Peyer's patch (tissue), 4 donors: ENCODE data around the gene COL27A1. TPM values are rescaled to one million over a fixed set of nuclear protein-coding genes. Genes with fewer than 3 reads are reported as not detected.

Experiments
- DNase-seq, 3 donors: peaks; one replicate each; pipeline ENCODE4 v3.0.0-alpha.2; 2017 to 2019
- H3K27ac ChIP-seq, 4 donors: fragments of 200-600 bp; sonication (generic); one replicate each; pipeline ENCODE4 v1.5.1; 2016 to 2019
- H3K27me3 ChIP-seq, 2 donors: fragments of 200-600 bp; sonication (generic); one replicate each; pipeline ENCODE4 v1.5.1; 2019
- H3K36me3 ChIP-seq, 3 donors: fragments of 200-600 bp; sonication (generic); one replicate each; pipeline ENCODE4 v1.5.1; 2016 to 2019
- H3K4me1 ChIP-seq, 4 donors: fragments of 200-600 bp; sonication (generic); one replicate each; pipeline ENCODE4 v1.5.1; 2016 to 2019
- H3K4me3 ChIP-seq, 4 donors: fragments of 200-600 bp; sonication (generic); 1 replicate in 3 of 4; 2 replicates in 1 of 4; pipeline ENCODE4 v1.5.1; 2016 to 2019; ENCODE audit warnings: mild to moderate bottlenecking in 1 of 4
- H3K9me3 ChIP-seq, 4 donors: fragments of 200-600 bp; sonication (generic); one replicate each; pipeline ENCODE4 v1.5.1; 2016 to 2019; ENCODE audit warnings: mild to moderate bottlenecking in 1 of 4
- CTCF ChIP-seq, 6 experiments: fragments of 450-650 bp in 4 of 6; fragments of 200-600 bp in 2 of 6; sonication (generic) in 1 of 6; IDR thresholded peaks; one replicate each; pipeline ENCODE4 v1.5.1; 2017 to 2019; ENCODE audit warnings: antibody characterized with exemption in 6 of 6, mild to moderate bottlenecking in 3 of 6, moderate library complexity in 1 of 6
- POLR2A ChIP-seq, 2 donors: fragments of 450-650 bp; IDR thresholded peaks; one replicate each; pipeline ENCODE4 v1.5.1; 2017; ENCODE audit warnings: antibody characterized with exemption in 2 of 2, mild to moderate bottlenecking in 2 of 2, moderate library complexity in 2 of 2
- total RNA-seq, 4 donors: library from RNA; depleted of rRNA; stranded (reverse); fragments of >200 nt; gene quantifications; one replicate each; pipeline ENCODE4 v1.1.0, GENCODE V29; 2016

Gene COL27A1
- total RNA-seq, 4 donors from 2014 or later = 5.8 to 23.1 (median 7.2) TPM

- no peak for TF ChIP-seq POLR2A (IDR thresholded peaks at IDR 0.05)
- peak in 4 of 6 experiments; percentile 27 to 54 (median 40) for TF ChIP-seq CTCF (IDR thresholded peaks at IDR 0.05)
- H3K4me1 ChIP-seq = no peaks in the 10 kb centered on the region
- H3K27ac ChIP-seq = no peak overlapping the region
- H3K36me3 ChIP-seq = no peaks in the 10 kb centered on the region
- peak in 1 of 3 donors; percentile 72 for DNase-seq
- H3K27me3 ChIP-seq = no peaks in the 10 kb centered on the region
- no peak overlapping the region for H3K4me3 ChIP-seq
- H3K9me3 ChIP-seq = no peaks in the 10 kb centered on the region
Measured at GRCh38 chr9:114271556-114272510, 116.5 kb downstream of the COL27A1 start.

GRCh38 chr9:114272739-114273431 is 117.5 kb downstream of the COL27A1 start:
- no peak overlapping the region for H3K4me3 ChIP-seq
- peak in 1 of 3 donors; percentile 15 for DNase-seq
- no peaks in the 10 kb centered on the region for H3K27me3 ChIP-seq
- TF ChIP-seq CTCF (IDR thresholded peaks at IDR 0.05) (no peak), POLR2A (IDR thresholded peaks at IDR 0.05) (no peak)
- H3K36me3 ChIP-seq = no peaks in the 10 kb centered on the region
- no peaks in the 10 kb centered on the region for H3K4me1 ChIP-seq
- H3K27ac ChIP-seq = no peak overlapping the region
- no peaks in the 10 kb centered on the region for H3K9me3 ChIP-seq

GRCh38 chr9:114273461-114273881 is 118.1 kb downstream of the COL27A1 start:
- no peaks in the 10 kb centered on the region for H3K27me3 ChIP-seq
- H3K4me3 ChIP-seq = no peak overlapping the region
- no peaks in the 10 kb centered on the region for H3K9me3 ChIP-seq
- H3K36me3 ChIP-seq = no peaks in the 10 kb centered on the region
- H3K27ac ChIP-seq = no peak overlapping the region
- TF ChIP-seq CTCF (IDR thresholded peaks at IDR 0.05) = no peak
- no peak for TF ChIP-seq POLR2A (IDR thresholded peaks at IDR 0.05)
- no peaks in the 10 kb centered on the region for H3K4me1 ChIP-seq
- DNase-seq = peak in 1 of 3 donors; percentile 43

- no peaks in the 10 kb centered on the region for H3K36me3 ChIP-seq
- TF ChIP-seq POLR2A (IDR thresholded peaks at IDR 0.05) (no peak), CTCF (IDR thresholded peaks at IDR 0.05) (no peak)
- DNase-seq = peak in 1 of 3 donors; percentile 3
- no peaks in the 10 kb centered on the region for H3K4me1 ChIP-seq
- no peak overlapping the region for H3K27ac ChIP-seq
- H3K4me3 ChIP-seq = no peak overlapping the region
- no peaks in the 10 kb centered on the region for H3K27me3 ChIP-seq
- H3K9me3 ChIP-seq = no peaks in the 10 kb centered on the region
Measured at GRCh38 chr9:114274217-114274616, 118.9 kb downstream of the COL27A1 start.

- Histone ChIP-seq H3K4me3 (no peak overlapping the region), H3K4me1 (no peaks in the 10 kb centered on the region), H3K27ac (no peak overlapping the region), H3K36me3 (no peaks in the 10 kb centered on the region), H3K27me3 (no peaks in the 10 kb centered on the region), H3K9me3 (no peaks in the 10 kb centered on the region)
- DNase-seq = peak in 1 of 3 donors; percentile 27
- no peak for TF ChIP-seq POLR2A (IDR thresholded peaks at IDR 0.05)
- TF ChIP-seq CTCF (IDR thresholded peaks at IDR 0.05) = no peak
Measured at GRCh38 chr9:114275246-114276004, 120.1 kb downstream of the COL27A1 start.
